Right hindlimb (tissue), 1 donor: ENCODE results near the gene NACC2.

ENCODE experiments used
- DNase-seq: peaks from one replicate; pipeline ENCODE4 v3.0.0-alpha.2; 2018

The NACC2 gene, protein sequence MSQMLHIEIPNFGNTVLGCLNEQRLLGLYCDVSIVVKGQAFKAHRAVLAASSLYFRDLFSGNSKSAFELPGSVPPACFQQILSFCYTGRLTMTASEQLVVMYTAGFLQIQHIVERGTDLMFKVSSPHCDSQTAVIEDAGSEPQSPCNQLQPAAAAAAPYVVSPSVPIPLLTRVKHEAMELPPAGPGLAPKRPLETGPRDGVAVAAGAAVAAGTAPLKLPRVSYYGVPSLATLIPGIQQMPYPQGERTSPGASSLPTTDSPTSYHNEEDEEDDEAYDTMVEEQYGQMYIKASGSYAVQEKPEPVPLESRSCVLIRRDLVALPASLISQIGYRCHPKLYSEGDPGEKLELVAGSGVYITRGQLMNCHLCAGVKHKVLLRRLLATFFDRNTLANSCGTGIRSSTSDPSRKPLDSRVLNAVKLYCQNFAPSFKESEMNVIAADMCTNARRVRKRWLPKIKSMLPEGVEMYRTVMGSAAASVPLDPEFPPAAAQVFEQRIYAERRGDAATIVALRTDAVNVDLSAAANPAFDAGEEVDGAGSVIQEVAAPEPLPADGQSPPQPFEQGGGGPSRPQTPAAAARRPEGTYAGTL

DNA sequence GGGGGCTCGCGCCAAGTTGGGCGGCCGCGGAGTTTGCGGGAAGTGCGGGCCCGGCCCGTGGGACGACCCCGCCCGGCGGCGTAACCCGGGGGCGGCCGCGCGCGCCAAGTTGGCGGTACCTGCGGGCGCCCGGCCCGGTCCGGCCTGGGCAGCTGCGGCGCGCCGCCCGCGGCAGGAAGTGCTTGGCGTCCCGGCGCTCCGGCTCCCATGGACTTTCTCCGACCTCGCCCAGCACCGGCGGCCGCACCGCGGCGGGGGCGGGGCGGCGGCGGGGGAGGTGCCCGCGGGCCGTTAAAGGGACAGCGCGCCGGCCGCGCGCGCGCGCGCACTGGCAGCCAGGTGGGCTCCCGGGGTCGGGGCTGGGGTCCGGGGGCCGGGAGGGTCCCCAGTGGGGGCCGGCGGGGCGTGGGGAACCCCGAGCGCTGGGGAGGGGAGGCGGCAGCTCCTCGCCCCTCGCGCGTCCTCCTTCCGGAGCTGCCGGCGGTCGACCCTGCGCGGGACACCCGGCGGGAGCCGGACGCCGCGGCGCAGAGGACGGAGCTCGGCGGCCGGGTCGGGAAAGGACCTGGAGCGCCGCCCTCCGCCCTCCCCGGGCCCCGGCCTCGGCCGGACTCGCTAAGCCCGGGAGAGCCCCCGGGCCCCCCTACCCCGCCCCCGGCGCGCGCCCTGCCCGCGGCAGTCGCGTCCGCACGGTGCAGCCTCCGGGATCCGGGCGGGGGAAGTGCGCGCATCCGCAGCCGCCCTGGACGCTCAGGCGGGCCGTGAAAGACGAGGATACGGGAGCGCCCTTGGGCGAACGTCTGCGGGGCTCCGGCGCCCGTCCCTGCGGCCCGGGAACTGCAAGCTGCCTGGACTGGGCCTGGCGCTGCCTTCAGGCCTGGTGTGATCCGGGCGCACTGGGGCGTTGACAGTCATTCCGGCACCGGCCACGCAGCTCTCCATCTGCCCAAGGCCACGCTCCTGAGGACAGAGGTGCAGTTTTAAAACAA is at the start of gene NACC2:
Gene NACC2 (minus strand): TSS at position 220 of the 989 bp plus-strand sequence. CDS start 44,768 bp downstream, outside the sequence.
- peak; percentile 70 for DNase-seq

DNA sequence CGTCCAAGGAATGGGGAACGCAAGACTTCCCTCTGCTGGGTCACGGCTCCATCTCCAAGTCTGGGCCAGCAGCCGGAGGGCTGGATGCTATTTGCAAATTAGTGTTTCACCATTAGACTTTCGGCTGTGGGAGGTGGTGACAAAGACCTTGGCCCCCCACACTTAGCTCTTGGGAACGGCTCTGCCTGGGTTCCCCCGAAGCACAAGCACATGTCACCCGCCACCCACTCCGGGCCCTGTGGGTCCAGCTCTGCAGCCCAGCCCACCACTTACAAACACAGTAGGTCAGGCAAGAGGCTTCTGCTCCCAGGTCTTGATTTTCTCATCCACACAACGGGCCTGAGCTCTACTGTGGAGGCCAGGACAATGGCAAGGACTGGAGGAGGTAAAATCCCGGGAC is 49.4 kb upstream of the NACC2 start:
- no peak for DNase-seq

DNA sequence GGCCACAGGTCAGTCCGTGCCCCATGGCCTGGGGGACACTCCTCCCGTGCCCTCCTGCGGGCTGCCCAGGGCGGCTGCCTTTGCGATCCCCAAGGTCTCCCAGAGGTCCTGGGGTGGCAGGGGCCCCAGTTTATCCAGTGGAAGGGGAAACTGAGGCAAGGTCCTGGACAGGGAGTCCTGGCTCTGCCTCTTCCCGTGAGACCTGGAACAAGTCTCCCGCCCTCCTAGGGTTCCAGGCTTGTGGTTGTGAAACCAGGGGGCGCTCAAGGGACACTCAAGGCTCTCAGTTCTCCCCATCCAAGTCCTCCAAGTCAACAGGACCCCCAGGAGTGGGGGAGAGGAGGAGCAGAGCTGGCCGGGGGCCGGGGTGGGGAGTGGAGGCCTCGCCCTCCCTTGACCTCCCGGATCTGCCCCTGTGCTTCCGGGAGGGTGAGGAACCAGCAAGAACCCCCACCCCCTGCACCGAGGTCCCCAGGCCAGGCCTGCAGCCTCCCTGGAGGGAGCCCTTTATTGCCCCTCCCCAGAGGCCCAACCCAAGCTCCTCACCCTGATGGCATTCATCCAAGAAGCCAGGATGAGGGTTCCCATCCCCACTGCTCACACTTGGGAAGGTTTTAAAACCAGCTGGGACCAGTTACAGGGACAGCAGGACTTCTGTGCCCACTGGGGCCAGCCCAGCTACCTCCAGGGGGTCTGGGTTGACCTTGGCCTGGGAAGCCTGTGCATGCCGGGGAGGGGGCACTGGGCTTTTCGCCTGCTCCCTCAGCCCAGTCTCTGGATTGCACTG is 48.3 kb upstream of the NACC2 start:
- DNase-seq: peak; percentile 35

DNA sequence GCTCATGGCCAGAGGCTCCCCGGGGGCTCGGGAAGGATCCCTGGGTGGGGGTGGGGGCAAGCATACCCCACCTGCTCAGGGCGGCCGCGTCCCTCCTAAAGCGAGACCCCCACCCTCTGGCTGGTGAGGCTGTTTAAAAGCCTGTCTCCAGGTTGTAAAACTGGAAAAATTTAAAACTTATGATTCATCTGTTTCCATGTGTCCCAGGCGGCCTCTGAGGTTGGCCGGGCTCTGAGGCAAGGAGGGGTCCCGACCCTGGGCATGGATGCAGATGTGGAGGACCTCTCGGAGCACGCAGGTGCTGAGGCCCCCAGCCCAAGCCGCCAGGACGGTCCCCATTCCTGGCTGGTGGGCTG is 47.7 kb upstream of the NACC2 start:
- peak; percentile 24 for DNase-seq

DNA sequence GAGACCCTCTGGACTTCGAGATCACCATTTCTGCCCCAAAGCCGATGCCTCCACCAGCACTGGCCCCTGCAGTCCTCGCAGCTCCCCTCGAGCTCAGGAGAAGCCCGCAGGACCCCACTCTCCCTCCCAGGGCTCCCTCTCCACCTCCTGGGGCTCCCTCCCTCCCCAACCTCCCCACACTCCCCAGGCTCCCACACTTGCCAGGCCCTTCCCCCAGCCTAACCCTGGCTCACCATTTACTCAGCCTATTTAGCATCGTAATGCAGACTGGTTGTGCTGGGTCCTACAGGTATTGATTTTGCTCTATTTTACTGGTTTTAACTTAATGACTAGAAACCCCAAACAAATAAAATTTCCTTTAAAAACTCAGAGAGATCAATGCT is 47.3 kb upstream of the NACC2 start:
- DNase-seq: no peak

DNA sequence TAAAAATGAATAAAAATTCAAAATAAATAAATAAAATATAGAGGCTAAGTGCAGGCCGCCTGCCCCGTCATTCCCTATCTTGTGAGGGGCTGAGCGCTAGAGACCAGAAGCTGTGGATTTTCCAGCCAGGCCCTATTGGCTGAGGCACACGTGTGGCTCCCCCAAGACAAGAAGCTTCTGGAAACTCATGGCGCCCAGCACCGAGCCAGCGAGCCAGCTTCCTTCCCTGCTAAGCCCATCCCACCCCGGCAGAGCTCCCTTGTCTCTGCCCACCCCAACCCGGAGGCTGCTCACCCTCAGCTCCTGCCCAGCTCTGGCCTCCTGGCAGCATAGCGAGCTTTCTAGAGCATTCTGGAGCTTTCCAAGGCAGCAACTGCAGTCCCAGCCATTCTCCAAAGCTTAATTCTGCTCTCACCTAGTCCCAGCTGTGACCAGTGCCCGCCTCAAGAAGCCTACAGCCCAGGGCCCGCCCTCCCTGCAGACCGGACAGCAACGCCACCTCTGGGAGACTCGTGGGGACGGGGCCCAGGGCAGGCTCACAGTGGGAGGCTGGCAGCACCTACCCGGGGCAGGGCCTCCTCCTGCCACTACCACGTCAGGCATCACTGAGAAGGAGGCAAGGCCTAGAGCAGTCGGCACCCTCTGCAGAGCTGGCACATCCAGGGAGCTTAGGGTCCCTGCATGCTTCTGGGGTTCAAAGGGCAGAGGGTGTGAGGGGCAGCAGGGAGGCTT is 46.8 kb upstream of the NACC2 start:
- no peak for DNase-seq

DNA sequence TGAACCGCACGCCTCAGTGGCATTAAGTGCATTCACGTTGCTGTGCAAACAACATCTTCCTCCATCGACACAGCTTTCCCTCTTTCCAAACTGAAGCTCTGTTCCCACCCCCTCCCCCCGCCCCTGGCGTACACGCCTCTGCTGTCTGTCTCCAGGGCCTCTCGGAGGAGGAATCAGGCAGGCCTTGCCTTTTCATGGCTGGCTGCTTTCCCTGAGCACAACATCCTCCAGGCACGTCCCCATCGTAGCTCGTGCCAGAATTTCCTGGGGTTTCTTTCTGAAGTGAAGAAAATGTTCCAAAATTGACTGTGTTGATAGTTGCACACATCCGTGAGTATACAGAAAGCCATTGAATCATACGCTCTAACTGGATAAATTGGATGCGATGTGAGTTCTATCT is 45.9 kb upstream of the NACC2 start:
- DNase-seq: peak; percentile 87

DNA sequence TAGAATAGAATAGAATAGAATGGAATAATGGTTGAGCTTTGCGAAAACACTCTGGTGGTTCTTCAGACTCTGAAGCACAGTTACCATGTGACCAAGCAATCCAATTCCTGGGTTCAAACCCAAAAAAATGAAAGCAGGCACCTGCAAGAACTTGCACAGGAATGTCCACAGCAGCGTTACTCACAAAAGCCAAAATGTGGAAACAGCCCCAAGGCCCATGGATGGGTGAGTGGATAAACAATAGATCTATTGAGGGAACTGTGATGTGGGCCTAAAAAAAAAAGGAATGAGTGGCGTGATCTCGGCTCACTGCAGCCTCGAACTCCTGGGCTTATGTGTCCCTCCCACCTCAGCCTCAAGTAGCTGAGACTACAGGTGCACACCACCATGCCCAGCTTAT is 45.0 kb upstream of the NACC2 start:
- DNase-seq: no peak

DNA sequence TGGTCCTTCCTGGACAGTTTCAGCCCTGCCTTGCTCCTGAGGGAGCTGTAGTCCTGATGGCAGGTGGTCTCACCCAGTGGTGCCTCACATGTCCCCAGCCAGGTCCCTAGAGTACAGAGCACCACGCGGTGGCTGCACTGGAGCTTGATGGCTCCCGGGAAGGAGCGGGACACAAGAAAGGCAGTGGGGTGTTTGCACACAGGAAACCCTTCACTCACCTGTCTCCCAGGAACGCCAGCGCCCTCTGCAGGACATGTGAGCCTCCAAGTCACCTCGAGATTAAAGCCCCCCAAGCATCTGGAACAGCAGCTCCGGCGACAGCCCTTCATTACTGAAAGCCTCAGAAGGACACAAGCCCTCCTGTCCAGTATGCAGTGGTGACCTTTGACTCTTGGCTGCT is 43.5 kb upstream of the NACC2 start:
- DNase-seq: no peak

DNA sequence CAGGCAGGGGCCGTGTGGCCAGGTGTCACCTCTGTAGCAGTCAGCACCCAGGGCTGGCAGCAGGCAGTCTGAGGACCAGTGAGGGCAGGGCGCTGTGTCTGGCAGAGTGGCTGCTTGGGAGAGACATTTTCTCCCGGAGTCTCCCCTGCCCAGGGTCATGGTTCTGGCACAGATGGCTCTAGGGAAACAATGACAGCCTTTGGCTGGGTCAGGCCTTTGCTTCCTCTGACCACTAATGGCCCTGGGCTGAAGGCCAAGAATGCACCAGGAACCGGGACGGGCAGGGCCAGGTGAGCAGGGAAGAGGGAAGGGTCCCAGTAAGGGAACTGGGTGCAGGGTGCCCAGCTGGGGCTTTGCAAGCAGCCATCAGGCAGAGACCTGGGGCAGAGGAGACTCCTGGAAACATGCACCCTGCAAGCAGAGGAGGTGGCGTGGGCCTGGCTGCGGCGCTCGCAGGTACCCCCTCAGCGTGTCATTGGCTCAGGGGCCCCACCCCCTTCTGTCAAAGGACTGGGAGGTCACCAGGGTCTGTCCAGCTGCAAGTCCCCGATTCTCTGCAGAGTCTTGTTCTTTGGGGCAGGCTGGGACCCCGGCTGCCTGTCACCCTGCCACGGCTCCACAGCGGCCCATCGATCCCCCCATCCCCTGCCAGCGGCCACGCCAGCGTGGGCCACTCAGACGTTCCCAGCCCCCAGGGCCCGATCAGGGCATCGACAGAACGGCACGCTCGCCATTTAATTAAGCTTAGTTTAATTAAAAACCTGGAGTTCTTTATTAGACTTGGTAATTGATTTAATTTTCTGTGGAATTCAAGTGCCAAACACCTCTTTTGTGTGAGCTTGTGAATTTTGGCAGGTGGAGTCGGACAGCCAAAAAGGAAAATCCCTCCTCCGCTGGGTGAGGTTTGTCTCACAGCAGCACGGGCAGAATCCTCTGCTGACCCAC is 42.5 kb upstream of the NACC2 start:
- DNase-seq: no peak

DNA sequence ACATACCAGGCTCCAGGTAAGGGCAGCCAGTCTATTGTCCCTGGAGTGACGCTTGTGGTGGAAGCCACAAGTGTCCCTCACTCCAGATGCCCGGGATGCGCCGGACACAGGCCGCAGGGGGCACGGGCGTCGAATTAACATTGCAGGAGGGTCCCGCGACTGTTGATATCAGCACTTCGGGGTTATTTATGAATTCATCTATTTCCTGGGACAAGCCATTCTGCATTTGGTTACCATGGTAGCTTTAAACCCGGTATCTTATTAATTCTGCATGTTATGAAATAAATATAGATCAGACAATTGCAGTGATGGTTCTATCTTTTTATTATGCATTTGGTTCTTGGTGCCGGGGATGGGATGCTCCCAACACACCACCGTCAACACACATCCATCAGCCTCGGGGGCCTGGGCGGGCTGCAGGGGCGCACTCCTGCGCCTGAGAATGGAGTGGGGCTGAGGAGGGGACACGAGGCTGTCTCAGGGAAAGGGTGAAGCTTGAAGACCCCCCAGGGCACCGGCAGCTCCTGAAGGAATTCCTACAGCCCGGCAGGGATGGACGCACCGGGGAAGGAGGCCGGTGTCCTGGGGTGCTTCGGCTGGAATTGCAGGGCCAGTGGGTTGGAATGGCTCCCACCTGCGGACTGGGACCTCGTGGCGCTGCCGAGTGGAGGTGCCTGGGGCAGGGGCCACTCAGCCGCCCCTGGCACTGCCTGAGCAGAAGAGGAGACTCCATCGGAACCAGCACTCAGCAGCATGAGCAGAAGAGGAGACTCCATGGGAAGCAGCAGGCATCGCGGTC is 41.2 kb upstream of the NACC2 start:
- no peak for DNase-seq

DNA sequence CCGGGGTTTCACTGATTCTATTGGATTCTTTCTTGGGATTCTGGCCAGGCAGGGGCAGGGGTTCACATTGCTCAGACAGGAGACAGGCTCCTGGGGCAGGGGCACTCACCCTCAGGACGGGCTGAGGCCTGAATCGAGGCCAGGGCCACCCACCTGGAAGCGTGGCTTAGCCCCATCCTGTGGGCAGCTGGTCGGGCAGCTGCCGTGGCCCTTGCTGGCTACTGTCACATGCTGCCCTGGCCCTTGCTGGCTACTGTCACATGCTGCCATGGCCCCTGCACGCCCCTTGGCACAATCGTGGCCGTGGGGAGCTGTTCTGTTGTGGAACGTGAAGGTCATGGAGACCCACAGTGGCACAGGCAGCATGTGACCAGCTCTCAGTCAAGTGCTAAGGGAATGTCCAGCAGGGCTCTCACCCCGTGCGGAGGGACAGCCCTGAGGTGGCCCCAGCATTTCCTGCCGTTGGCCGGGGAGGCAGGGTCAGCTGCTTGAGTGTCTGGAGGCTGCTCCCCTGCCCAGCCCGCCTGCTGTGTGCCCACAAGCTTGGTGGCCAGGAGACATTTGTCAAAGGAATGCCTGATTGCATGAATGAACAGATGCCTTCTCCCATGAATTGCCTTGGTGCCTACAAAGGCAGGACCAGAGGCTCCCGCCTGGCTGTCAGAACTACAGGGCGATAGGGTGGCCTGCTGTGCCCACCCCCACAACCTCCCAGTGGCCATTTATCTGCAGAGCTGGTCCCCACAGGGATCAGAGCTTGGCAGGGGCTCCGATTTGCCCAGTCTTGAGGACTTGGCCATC is 40.4 kb upstream of the NACC2 start:
- no peak for DNase-seq

DNA sequence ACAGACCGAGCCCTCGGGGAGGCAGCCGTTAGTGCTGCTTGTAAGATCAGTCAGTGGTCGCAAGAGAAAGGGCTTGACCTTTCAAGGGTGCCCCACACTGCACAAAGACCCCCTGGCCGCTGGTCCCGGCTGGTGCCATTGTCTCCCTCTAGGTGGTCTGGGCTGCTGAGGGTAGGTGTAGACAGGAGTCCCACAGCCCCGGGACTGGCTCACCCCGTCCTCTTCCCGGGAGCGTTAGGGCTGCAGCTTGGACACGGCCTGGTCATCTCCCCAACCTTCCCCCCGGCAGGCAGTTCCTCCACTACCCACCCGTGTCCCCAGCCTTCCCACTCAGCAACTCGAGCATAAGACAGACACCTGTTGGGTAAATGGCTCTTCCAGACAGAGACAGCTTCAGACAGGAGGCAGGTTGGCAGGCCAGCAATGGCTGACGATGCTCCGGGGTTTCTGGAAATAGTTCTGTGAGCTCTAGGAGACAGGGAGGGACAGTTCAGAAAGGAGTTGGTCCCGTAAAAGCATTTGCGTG is 38.9 kb upstream of the NACC2 start:
- no peak for DNase-seq

DNA sequence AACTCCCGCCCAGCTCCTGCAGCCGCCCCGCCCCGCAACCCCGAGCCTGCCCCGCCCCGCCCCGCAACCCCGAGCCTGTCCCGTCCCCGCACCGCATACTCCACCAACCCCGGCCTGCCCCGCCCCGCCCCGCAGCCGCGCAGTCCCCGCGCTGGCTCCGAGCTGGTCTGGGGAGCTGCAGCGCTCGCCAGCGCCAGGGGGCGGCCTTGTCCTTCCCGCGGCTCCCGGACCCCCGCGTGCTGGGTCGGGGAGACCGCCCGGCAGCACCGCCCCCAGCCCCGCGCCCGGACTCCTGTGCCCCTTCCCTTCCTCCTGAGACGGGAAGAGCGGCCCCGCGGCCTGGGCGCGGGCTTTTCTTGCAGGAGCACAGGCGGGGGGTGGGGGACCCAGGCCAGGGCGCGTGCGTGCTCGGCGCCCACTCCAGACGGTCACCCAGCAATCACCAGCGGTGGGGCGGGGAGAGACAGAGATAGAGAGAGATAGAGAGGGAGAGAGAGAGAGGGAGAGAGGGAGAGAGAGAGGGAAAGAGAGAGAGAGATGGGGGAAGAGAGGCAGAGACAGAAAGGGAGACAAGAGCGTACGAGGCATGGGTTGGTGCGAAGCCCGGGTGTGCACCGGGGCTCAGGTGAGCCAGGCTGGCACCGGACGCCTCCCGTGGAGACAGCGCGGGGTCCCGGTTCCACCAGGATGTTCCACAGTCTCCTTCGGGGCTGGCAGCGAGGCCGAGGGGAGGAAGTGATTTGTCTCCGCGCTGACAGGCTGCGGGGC is 38.3 kb upstream of the NACC2 start:
- peak; percentile 47 for DNase-seq

DNA sequence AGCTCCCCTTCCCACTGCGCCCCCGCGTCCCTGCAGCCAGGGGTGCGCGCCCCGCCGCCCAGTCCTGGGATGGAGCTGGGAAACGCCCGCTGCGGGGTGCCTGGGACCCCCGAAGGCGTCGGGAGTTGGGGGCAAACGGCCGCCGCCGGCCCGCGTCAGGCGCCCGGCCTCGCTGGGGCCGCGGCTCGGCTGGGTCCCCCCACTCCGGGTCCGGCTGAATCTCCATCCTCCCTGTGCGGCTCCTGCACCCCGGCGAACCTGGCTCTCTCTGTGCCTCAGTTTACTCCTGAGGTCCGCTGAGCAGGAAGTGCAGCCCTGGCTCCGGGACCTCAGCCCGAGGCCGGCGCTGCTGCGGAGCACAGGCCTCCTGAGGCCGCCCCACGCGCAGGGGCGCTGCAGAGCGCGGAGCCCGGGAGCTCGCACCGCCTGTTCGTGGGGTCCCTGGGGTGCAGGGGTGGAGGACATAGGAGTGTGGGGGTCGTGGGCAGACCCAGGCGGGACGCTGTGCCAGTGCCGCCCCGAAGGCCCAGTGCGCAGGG is 37.5 kb upstream of the NACC2 start:
- no peak for DNase-seq

DNA sequence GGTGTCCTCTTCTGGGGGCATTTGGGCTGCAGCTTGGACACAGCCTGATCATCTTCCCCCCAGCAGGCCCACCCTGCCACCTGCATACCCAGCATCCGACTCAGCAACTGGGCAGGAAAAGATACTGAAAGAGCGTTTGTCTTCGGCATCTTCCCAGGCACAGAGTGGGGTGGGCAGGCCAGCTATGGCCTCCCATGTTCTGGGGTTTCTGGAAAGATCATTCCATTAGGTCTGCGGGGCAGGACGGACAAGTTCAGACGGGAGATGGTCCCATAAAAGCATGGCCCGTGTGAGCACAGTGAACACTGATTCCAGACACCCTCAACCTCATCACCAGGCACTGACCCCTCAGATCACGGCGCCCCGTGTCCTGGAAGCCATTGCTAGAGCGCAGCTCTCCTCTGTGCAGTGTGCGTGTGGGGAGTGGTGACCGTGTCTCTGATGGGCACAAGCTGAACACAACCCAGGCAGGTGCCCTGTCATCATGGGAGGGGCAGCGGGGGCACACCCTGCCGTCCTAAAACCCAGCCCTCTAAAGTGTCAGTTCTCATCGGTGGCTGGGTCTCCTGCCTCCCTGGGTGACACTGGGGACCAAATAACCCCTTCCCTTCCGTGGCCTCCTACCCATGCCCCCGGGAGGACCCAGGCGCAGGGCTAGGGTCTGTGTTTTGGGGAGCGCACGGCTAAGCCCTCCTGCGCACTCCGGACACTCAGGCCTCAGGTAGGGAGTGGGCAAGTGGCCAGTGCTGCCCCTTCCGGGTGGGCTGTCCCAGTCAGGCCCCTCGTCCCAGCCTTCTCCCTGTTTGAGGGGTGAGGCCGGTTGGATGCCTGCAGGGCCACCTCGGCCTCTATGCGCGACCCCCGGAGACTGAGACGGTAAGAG is 36.8 kb upstream of the NACC2 start:
- DNase-seq: no peak

DNA sequence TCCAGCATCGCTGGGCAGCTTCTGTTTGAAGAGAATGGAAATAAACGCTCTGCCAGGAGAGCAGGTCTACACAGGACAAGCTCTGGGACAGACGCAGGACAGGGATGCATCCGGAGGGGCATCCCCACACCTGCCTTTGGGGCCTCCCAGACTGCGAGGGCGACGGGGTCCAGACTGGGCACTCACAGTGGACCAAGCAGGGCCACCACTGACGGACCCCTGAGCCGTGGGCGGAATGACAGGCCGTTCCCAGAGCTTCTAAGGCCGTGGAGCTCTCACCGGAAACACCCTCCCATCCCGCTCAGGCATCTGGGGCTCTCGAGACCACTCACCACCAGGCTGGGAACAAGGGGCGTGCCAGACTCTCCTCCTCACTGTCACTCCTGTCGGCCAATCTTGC is 34.1 kb upstream of the NACC2 start:
- no peak for DNase-seq
